HAP-1 (cell line): Measurements from ENCODE around the gene ATP4A.

Experiments used
- DNase-seq, 2 experiments: peaks; one replicate each; pipeline ENCODE4 v3.0.0-alpha.2; 2016 to 2020; ENCODE audit warnings: low spot score in 2 of 2
- H3K27me3 ChIP-seq: fragments of 250-450 bp; sonication (Bioruptor Pico); 2 replicates; pipeline ENCODE4 v1.5.1; 2020; ENCODE audit warnings: low read depth, mild to moderate bottlenecking, moderate library complexity
- H3K36me3 ChIP-seq: fragments of 250-450 bp; sonication (Bioruptor Pico); replicated peaks from 2 replicates; pipeline ENCODE4 v1.5.1; 2020; ENCODE audit warnings: mild to moderate bottlenecking
- H3K4me1 ChIP-seq: fragments of 250-450 bp; sonication (Bioruptor Pico); 2 replicates; pipeline ENCODE4 v1.5.1; 2020; ENCODE audit warnings: mild to moderate bottlenecking
- H3K4me3 ChIP-seq: fragments of 250-450 bp; sonication (Bioruptor Pico); 2 replicates; pipeline ENCODE4 v1.5.1; 2020; ENCODE audit warnings: mild to moderate bottlenecking, moderate library complexity
- H3K9me3 ChIP-seq: fragments of 250-450 bp; sonication (Bioruptor Pico); 2 replicates; pipeline ENCODE4 v1.5.1; 2020; ENCODE audit warnings: mild to moderate bottlenecking, moderate library complexity
- in situ Hi-C: fragments of 300-500 bp; cut with MboI; formaldehyde crosslinking; loops from 3 replicates; pipeline ENCODE4 v1.14.3; 2020; ENCODE audit warnings: low sequenced_read_pairs, inconsistent platforms, mixed read lengths

The ATP4A gene

GRCh38 chr19:35501684-35502083 is 61.8 kb downstream of the ATP4A start:
- in situ Hi-C loops: no loop called here
- Histone ChIP-seq H3K36me3 (peaks cover 13% of the 10 kb centered on the region), H3K9me3 (no peaks in the 10 kb centered on the region), H3K27me3 (no peaks in the 10 kb centered on the region), H3K4me1 (no peaks in the 10 kb centered on the region), H3K4me3 (no peak overlapping the region)
- no peak for DNase-seq

- H3K36me3 ChIP-seq: peaks cover 9% of the 10 kb centered on the region
Observed at GRCh38 chr19:35500611-35501010, 62.8 kb downstream of the ATP4A start.

More at GRCh38 chr19:35500611-35501010, 62.8 kb downstream of the ATP4A start:
- H3K4me3 ChIP-seq: no peak overlapping the region
- in situ Hi-C loops: no loop called here
- H3K4me1 ChIP-seq: no peaks in the 10 kb centered on the region
- H3K9me3 ChIP-seq: no peaks in the 10 kb centered on the region
- H3K27me3 ChIP-seq: no peaks in the 10 kb centered on the region
- DNase-seq: no peak
